HG03469 (cell line): ENCODE results near the gene PSME2.

Experiments used
- ATAC-seq: cut with Tn5 transposase; IDR thresholded peaks from one replicate; pipeline ENCODE4 v1.9.1; 2021; ENCODE audit warnings: mild to moderate bottlenecking, moderate library complexity, moderate number of reproducible peaks; ENCODE audit not compliant: unreplicated experiment

Gene PSME2

GRCh38 chr14:24156840-24157239, 10.4 kb upstream of the PSME2 start:
- ATAC-seq, result no peak

GRCh38 chr14:24155100-24155499, 8.7 kb upstream of the PSME2 start:
- no peak for ATAC-seq

- no peak for ATAC-seq
Measured at GRCh38 chr14:24151404-24152080, 5.1 kb upstream of the PSME2 start.

- ATAC-seq, result no peak
Measured at GRCh38 chr14:24150993-24151392, 4.6 kb upstream of the PSME2 start.

GRCh38 chr14:24150567-24150966, 4.2 kb upstream of the PSME2 start:
- ATAC-seq, result no peak

GRCh38 chr14:24150061-24150460, 3.7 kb upstream of the PSME2 start:
- no peak for ATAC-seq

GRCh38 chr14:24149302-24149969, 3.0 kb upstream of the PSME2 start:
- no peak for ATAC-seq

GRCh38 chr14:24147761-24148428, 1.5 kb upstream of the PSME2 start:
- ATAC-seq, result no peak

- peak; percentile 70 for ATAC-seq
Measured at GRCh38 chr14:24146978-24147760, 759 bp upstream of the PSME2 start, which contains the start of gene RNF31. RNF31 (plus strand) TSS chr14:24147498; CDS start chr14:24147699, 201 bp downstream.

GRCh38 chr14:24145690-24146452, 539 bp downstream of the PSME2 start:
- no peak for ATAC-seq

GRCh38 chr14:24145219-24145618, 1.2 kb downstream of the PSME2 start:
- no peak for ATAC-seq

- ATAC-seq, result no peak
Measured at GRCh38 chr14:24144451-24144850, 2.0 kb downstream of the PSME2 start.

GRCh38 chr14:24143511-24143910, 2.9 kb downstream of the PSME2 start:
- ATAC-seq, result no peak

- ATAC-seq, result peak; percentile 71
Measured at GRCh38 chr14:24141097-24141880, 5.1 kb downstream of the PSME2 start, which contains the start of gene EMC9. EMC9 (minus strand) TSS chr14:24141591; CDS start chr14:24141304, 287 bp downstream.

GRCh38 chr14:24139272-24139934, 7.0 kb downstream of the PSME2 start:
- no peak for ATAC-seq

- no peak for ATAC-seq
Measured at GRCh38 chr14:24138396-24139271, 7.8 kb downstream of the PSME2 start.

- no peak for ATAC-seq
Measured at GRCh38 chr14:24137529-24138395, 8.6 kb downstream of the PSME2 start.
